ENCODE measurements around the gene SPSB4. TPM values are rescaled to one million over a fixed set of nuclear protein-coding genes. Genes with fewer than 3 reads are reported as not detected.

The SPSB4 gene
- total and polyA plus RNA-seq, 9 donors = 13.1 to 29.8 (median 26.6) TPM

GRCh38 chr3:141193066-141193830 lies 142.1 kb downstream of the SPSB4 start:
- Histone ChIP-seq H3K9me3 (replicated peaks; ENCODE audit: control insufficient read depth, low read depth, low read length) (peaks cover 3% of the 10 kb centered on the region), H3K27ac (ENCODE audit: low read length) (no peak overlapping the region), H3K4me3 (ENCODE audit: low read length) (no peak overlapping the region), H3K4me1 (ENCODE audit: control insufficient read depth, insufficient read depth, low read length) (peaks cover 3% of the 10 kb centered on the region), H3K27me3 (ENCODE audit: control insufficient read depth, insufficient read depth, low read length) (peaks cover 5% of the 10 kb centered on the region), H3K36me3 (ENCODE audit: control insufficient read depth, insufficient read depth, low read length) (no peaks in the 10 kb centered on the region)
- DNase-seq = no peak
- WGBS (ENCODE audit: insufficient coverage) = 62% methylated on average over 6 of the region's 13 CpGs

Other genes with a start within 250 kb of the SPSB4 start
- gene SLC25A36, start 109.5 kb upstream of the SPSB4 start, total RNA-seq = 54.9 TPM
- gene SLC25A36, start 109.5 kb upstream of the SPSB4 start, polyA plus RNA-seq (ENCODE audit: insufficient read depth in 1 of 8, insufficient read length in 8 of 8, low replicate concordance in 1 of 8) = 10 to 100 TPM; 45.8 to 82.8 (median 67.1) TPM
- 21.8 TPM for gene PXYLP1, start 180.5 kb downstream of the SPSB4 start, total RNA-seq
- gene PXYLP1, start 180.5 kb downstream of the SPSB4 start, polyA plus RNA-seq (ENCODE audit: insufficient read depth in 1 of 8, insufficient read length in 8 of 8, low replicate concordance in 1 of 8) = 10 to 100 TPM; 12.8 to 20.8 (median 17.0) TPM

Measured in muscle of leg (tissue), 11 donors.